ENCODE measurements around the gene TEX19.

GRCh38 chr17:82390015-82390859 lies 31.2 kb downstream of the TEX19 start:
- TF ChIP-seq CTCF (conservative IDR thresholded peaks at IDR 0.05; ENCODE audit: low read depth in 2 of 2) (no peak), JUNB (IDR thresholded peaks at IDR 0.05; ENCODE audit: unreplicated experiment) (no peak), EZH2 (IDR thresholded peaks at IDR 0.05; ENCODE audit: low read depth, unreplicated experiment) (no peak), EZH2phosphoT487 (IDR thresholded peaks at IDR 0.05; ENCODE audit: unreplicated experiment) (no peak), REST (IDR thresholded peaks at IDR 0.05; ENCODE audit: unreplicated experiment) (no peak), POLR2AphosphoS5 (IDR thresholded peaks at IDR 0.05; ENCODE audit: low read depth) (no peak), NANOG (IDR thresholded peaks at IDR 0.05; ENCODE audit: borderline replicate concordance) (no peak), ZNF462 (CRISPR knock-in tag; IDR thresholded peaks at IDR 0.05) (no peak)

All from GM23338 (cell line).